CD4-positive, alpha-beta T cell treated with Interleukin-15 for 4 hours (primary cell): ENCODE measurements around the gene FARS2.

Experiments
- DNase-seq: peaks from one replicate; pipeline ENCODE4 v3.0.0-alpha.2; 2020; ENCODE audit warnings: low spot score

FARS2 gene

DNA sequence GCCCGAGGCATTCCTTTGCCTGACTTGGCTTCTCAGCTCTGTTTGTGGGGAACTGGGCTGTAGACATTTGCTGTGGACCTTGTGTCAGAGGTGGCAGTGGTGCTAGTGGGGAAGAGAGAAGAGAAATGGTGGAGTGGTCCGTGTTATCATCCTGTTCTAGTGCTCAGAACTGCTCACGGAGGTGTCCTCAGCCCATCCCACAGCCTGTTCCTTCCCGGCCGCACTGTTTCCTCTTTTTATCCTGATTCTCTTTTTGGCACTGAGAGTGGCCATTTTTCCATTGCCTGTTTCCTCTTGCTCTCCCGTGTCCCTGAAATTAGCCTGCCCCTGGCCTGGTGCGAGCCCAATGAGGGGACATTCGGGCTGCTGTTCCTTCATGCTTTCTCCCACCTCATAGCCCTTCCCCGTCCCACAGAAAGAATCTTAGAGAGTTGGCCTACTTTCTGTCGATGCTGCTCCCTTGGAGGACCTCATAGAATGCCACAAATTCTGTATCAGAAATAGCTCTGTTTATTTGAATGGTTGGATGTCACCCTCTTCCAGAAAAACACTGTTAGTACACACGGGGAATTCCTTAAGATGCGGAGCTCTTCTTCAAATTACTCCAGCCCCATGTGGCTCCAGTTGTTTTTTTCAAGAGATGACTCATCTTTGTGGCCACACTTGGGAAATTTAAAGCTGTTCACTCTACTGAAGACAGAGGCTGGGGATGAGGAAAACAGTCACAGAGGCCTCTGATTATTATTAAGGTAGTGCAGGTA is 26.1 kb downstream of the FARS2 start:
- DNase-seq = no peak

DNA sequence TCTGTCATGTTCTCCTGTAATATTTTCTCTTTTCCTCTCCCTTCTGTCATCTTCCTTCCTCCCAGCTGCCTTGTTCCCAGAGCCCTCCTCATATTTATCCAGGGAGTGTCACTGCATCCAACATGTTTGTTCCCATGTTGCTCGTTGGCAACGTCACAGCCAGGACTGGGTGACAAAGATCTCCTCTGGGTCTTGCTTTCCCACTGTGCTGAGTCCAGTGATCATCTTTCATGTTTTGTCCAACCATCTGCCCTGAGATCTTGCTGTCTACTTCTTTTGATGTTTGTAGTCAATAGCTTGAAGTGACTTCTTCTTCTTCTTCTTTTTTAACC is 26.6 kb downstream of the FARS2 start:
- DNase-seq = no peak

DNA sequence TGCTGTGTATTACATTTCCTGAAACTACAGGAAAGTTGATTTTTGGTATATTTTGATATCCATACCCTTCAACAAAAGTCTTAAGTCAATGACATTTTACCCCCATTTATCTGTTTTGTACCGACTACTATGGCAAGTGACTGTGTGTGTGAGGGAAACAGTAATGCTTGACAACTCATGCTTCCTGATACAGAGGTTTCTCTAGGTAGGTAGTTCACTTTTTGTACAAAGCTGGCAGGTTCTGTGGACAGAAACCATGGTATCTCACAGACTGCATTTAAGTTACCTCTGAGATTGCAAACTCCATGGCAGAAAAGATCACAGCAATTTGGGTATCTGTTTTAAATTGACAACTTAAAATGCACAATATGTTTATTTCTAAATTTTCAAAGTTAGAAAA is 28.8 kb downstream of the FARS2 start:
- DNase-seq = no peak

DNA sequence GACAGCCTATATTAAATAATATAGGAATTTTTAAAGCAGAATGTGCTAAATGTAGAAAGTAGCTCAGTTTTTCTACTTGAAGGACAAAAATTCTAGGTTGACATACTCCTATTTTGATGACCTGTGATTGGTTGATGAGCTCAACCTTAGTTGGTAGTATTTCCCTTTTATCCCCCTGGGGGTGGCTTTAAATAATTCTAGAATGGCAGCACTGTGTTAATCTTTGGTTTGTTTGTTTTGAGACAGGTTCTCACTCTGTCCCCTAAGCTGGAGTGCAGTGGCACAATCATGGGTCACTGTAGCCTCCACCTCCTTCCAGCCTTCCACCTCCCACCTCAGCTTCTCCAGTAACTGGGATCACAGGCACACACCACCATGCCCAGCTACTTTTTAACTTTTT is 29.2 kb downstream of the FARS2 start:
- DNase-seq = no peak

DNA sequence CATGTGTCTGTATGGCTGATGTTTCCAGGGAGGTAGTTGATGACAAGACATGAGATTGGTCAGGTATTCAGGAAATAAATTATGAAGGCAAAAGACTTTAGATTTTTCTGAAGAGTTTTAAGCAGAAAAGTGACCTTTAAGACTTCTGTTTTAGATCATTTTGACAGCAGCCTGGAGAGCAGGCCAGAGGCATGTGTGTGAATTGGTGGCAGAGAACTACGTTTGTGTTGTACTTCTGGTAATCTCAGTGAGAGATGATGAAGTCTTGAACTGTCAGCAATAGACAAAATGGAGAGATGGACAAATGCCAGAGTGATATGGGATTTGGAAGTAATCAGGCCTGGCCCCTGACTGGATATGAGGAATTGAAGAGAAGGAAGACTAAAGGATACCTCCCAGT is 30.8 kb downstream of the FARS2 start:
- DNase-seq = no peak

DNA sequence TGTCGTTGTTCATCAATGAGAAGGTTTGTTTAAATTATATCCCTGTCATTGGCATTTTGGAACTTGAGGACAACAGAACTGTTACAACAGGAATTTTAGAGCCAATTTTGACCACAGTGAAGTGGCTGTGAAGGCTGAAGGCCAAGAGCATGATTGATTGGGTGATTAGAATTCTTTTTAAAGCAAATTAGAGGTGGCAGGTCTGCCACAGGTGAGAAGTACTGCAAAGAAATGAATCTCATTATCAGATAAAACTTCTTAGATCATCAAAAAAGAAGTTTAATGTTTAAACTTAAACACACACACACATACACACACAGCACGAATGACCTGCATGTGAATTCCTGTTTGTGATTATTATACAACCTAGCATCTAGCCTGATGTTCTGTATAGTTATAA is 32.4 kb downstream of the FARS2 start:
- DNase-seq = no peak

DNA sequence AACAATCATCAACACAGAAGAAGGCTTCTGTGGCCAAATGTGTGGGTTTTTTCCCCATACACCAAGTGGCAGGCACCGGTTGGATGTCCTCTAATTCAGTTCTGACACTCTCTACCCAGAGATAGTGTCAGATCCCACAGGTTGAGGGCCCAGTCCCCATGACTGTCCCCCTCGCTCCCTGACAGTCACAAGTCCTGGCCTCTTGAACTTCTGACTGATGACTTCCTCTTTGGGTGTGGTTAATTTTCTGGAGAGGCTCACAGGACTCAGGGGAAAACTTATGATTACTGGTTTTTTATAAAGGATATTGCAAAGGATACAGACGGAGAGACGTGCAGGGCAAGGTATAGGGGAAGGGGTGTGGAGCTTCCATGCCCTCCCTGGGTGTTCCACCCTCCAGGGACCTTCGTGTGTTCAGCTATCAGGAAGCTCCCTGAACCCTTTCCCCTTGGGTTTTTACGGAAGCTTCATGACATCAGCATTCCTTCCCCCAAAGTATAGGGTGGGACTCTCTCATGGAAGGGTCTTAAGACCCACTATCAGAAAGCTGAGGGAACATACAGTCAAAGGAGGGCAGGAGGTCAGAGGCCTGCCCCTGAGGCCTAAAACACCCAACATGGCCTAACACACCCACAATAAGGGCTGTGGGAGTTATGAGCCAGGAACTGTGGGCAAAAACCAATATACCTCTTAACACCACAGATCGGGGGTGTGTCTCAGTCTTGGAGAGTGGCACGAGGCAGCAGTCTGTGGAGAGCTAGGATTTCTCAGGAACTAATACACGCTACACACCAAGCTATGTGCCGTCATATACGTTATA is 33.3 kb downstream of the FARS2 start:
- no peak for DNase-seq

DNA sequence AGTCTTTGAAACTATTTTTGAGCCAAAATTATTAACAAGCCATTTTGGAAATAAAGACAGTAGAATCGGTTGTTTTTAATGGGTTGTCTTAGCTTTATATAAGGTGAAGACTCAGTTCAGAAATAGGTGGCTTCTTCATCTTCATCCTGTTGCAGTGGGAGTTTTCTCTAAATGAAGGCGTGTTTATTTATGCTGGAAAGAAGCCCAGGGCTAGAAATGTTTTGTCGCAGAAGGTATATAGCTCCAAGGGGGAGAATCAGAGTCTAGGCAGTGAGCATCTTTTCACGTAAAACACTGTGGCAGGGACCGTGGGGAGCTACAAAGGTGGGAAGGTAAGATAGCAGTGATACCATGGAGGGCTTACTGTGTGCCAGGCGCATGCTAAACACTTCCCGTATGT is 34.3 kb downstream of the FARS2 start:
- DNase-seq = no peak

DNA sequence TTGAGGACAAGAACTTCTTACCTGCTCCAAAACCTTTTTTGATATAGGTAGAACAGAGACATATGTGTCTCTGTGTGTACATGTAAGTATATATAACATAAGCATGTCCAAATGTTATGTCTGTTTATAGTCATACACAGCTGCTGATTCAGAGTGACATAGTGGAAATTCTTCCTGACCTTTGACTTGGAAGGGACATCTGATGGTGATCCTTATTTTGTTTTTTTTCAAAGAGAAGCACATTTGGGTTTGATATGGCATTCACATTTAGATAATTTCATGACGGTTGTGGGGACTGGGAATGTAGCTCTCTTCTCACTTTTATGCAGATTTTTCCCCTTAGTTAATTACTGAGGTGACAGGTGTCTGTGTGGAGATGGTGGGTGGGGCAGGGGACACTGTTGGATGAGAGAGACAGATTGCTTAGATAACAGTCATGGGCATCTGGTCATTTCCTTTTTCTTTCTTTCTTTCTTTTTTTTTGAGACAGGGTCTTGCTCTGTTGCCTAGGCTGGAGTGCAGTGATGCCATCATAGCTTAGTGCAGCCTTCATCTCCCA is 39.0 kb downstream of the FARS2 start:
- DNase-seq = no peak

DNA sequence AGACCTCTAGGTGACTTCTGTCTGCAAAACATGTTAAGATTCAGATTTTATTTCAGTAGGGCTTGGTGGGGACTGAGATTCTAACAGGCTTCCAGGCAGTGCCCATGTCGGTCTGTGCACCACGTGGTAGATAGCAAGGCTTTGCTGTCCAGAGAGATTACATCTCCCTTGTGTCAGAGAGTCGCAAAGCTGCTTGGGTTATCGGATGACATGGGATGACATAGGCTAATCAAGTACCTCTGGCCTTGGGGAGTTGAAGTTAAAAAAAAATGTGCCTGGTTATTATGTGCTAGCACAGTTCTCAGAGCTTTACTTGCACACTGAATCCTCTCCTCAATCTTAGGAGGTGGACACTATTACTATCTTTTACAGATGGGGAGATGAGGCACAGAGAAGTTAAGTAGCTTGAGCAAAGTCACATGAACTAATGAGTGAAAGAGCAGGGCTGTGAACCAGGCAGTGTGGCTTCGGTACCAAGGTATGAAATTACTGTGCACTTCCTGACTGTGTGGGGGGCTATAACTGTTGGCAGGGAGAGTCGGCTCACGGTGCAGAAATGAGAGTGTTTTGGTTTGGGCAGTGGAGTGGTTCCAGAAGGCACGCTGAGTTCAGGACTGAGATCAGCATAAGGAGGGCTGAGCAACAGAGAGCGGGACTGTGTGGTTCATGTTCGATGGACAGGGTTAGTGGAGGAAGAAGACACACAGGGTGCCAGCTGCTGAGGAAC is 41.1 kb downstream of the FARS2 start:
- DNase-seq = peak; percentile 6

DNA sequence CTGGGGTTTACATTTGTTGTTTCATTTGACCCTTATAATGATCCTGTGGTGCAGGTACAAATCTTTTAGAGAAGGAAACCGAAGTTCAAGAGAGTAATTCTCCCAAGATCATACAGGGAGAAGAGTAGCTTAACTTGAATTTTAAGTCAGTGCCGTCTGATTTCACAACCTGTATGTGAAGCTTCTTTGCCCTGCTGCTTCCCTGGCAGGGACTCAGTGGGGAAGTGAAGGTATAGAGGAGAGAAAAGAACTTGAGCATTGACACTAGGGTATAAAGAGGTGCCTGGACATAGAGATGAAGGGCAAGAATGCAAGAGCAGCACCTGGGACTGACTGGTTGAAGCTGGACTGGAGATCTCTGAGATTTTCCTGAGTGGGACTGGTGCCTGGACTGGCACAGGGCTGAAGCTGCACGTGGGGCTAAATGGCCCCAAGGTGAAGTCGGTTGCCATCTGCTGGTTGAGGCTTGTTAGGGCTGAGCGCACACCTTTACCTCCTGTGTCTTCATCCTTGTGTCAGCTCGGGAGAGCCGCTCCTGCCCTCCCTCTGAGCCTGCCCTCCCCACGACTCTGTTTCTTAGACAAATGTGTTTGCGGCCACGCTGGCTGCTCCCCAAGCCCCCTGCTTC is 41.8 kb downstream of the FARS2 start:
- peak; percentile 69 for DNase-seq

DNA sequence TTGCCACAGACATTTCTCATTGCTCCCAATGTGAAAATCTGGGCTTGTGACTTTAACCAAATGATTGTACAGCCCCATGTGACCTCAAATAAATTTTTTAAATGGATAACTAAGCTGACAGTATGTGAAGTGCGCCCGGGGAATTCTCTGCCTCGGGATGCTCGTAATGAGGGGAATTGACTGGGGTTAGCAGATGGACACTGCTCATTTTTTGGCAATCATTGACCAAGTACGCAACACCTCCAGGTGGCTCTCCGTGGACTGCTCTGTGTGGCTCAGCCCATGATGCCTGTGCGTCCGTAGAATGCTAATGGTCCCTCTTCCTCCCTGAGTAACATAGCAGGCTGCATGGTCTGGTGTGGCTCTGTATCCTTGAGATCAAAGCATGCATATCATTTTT is 42.4 kb downstream of the FARS2 start:
- DNase-seq = no peak

DNA sequence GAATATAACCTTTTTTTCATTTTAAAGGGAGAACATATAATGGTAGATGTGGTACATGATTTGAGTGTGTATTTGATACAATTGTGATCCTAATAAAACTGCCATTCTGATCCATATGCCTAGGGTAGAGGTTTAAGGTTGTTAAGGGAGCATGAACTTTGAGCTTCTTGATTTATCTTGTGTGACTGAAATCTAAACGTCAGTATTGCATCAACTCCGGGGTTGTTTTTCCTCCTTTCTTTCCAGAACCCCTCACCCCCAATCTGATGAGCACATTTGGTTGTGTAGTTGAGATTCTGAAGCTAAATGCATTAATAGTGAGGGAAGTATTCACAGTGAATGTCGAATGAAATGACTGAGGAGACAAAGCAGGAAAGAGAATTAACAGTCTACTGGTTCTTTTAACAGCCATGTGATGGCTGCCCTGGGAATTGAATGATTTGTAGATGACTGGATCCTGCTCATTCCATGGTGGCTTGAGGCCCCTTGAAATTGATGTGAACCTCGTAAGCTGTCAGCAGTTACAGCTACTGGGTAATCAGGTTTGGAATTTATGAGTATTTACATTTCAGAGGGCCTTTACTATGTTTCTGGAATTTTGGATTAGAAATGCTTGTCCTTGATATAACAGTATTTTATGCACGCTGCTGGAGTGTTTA is 44.8 kb downstream of the FARS2 start:
- DNase-seq = no peak

DNA sequence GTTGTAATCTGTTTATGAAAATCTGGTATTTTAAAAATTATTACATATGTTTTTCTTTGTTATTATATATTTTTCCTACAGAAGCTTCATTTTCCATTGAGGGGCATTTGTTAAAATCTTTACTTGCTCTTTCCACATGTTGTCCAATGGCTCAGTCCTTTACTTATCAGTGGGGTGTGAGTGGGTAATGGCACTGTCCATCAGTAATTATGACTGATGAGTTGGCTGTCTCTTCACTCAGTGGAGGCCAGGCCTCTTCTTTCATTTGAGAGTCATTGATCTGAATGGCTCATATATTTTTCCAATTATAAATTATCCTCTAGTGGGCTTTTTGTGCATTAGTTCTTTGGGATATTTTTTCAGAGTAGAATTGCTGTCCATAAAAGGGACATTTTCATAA is 45.7 kb downstream of the FARS2 start:
- DNase-seq = no peak

DNA sequence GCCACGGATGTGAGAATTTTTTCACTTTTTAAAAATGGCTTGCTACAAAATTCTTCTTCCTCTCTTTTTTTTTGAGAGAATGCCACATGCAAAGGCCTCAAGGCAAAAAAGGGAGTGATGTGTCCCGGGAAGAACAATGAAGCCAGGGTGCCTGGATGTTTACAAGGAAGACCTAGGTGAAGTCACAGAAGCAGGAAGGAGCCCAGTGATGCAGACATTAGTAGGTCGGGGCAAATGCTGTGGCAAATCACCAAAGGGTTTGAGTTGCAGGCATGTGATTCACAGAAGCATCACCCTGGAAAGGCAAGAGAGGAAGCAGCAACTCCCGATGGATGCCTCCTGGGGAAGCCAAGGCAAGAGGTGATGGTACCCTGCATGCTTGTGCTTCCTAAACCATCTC is 46.8 kb downstream of the FARS2 start:
- no peak for DNase-seq

DNA sequence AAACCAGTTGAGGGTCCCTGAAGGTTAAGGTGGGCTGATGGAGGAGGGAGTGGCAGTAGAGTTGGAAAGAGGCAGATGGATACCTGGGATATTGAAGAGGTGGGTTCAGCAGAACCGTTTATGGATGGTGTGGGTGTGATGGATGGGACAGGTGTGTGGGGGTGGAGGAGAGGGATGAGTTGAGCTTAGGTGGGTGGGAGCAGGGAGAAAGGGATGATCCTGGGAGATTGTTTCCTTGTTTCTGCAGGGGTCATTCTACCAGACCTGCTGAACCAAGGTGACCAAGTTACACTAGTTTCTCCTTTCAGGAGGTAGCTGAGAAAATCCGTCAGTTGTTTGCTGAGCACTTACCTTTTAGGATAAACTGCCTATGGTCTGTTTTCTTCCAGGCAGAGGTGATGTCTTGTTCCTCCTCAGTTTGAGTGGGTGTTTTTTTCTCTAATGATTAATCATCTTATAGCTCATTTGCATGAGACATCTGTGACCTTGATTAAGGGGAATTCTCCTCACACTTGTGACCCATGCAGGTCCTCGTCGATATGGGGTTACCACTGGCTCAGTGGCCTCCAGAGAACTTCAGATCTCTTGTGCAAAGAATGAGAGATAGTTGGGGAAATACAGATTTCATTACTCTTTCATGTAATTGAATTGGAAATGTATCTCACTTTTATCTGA is 53.0 kb downstream of the FARS2 start:
- no peak for DNase-seq

DNA sequence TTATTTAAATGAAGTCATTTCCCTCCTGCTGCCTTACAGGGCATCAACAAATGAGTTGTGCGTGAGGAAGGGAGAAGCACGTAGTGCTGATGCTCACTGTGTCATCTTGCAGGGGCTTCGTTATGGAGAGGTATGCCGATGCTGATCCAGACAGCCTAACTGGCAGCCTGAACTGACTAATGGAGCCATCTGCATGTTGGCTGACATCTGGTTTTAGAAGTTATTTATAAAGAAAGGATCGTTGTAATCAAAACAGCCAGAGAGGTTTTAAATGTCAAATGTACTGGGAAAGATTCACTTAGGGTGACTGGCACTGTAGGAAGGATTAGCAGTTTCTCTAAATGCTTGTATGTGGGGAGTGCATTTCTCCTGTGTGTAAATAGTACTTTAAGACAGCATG is 54.6 kb downstream of the FARS2 start:
- DNase-seq = no peak

DNA sequence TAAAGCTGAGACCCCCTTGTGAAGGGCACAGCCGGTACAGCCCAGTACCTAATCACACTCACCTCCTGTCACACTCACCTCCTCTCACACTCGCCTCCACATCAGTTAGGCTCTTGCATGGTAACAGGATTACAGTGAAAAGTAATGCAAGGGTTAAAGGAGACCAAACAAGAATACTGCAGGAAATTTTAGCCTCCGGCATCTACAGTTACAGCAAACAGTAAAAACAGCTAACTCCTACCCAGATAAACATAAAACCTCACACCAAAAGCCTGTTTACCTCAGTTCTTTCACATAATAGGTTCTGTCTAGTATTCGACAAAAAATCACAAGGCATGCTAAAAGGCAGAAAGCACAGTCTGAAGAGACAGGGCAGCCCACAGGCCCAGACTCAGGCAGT is 55.6 kb downstream of the FARS2 start:
- DNase-seq = no peak

DNA sequence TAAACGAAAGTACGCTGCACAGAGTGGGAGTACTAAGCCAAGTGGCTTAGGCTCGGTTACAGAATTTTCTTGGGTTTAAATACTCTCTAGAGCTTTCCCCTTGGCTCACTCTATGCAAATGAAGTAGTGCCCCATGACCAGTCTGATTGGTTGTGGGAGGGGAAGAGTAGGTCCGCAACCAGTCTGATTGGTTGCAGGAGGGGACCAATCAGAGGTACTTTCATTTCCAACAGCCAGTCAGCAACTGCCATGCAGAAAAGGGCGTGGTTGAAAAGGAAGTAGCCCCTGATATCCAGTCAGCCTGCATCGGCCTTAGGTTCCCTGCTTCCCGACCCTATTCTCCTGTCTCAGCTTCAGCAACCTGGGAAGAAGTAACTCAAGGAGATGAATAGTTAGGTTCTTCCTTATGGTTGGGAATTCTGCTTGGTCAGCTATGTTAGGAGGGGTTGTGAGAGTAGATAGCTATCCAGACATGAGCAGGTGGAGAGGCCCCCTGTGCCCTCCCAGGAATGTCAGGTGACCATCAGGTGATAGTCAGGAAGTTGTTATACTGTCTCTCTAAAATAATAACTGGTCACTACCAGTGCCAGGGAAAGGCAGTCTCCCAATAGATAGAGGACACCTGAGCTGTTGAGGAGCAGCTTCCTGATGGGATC is 57.4 kb downstream of the FARS2 start:
- DNase-seq = no peak

DNA sequence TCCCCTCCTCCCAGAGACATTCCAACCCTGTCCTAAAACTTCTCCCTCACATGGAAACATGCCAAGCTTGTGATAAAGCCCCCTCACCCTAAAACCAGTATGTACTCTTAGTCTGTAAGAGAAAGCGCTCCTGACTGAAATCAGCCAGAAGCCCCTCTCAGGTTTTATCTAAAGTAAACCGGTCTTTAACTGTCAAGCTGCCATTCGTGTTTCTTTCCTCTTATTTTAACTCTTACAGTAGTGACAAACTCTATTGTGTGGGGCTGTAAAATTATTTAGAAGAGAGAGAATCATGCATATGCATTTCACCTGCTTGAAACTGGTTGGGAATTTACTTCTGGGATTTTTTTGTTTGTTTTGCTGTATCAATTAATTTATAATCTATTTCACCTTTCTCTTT is 62.7 kb downstream of the FARS2 start:
- DNase-seq = no peak

DNA sequence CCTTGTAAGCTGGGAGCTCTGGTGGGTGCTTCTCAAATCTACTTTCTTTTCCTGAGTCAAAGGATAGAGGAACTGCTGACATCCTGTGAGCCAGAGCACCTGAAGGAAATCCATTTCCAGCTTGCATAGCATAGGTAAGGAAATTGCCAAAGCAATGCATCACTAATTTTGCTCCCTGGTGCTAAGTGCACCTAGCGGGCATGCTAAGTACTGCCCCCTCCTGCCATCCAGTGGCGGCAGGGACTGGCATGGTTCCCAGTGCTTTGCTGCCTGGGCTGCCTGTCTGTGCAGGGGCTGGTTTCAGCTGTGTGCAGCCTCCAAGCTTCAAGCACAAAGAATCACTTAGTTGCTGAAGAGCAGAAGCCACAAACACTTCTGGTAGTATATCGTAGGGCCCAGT is 63.9 kb downstream of the FARS2 start:
- DNase-seq = no peak
